ENCODE results near the gene RIPOR2.

RIPOR2 gene

GRCh38 chr6:24874776-24875533, 60.8 kb downstream of the RIPOR2 start:
- no peak for DNase-seq

GRCh38 chr6:24874128-24874527, 61.6 kb downstream of the RIPOR2 start:
- DNase-seq: no peak

GRCh38 chr6:24872779-24873178, 63.0 kb downstream of the RIPOR2 start:
- no peak for DNase-seq

GRCh38 chr6:24868765-24869164, 67.0 kb downstream of the RIPOR2 start:
- no peak for DNase-seq

GRCh38 chr6:24867104-24867703, 68.6 kb downstream of the RIPOR2 start:
- no peak for DNase-seq

GRCh38 chr6:24865161-24865560, 70.6 kb downstream of the RIPOR2 start:
- no peak for DNase-seq

- DNase-seq: no peak
Observed at GRCh38 chr6:24864343-24864742, 71.4 kb downstream of the RIPOR2 start.

GRCh38 chr6:24861934-24862333, 73.8 kb downstream of the RIPOR2 start:
- DNase-seq: no peak

- no peak for DNase-seq
Observed at GRCh38 chr6:24859608-24860200, 76.1 kb downstream of the RIPOR2 start.

- DNase-seq: no peak
Observed at GRCh38 chr6:24859132-24859531, 76.6 kb downstream of the RIPOR2 start.

- peak; percentile 68 for DNase-seq
Observed at GRCh38 chr6:24858177-24858653, 77.5 kb downstream of the RIPOR2 start.

- DNase-seq: no peak
Observed at GRCh38 chr6:24856901-24857670, 78.7 kb downstream of the RIPOR2 start.

- no peak for DNase-seq
Observed at GRCh38 chr6:24856246-24856599, 79.5 kb downstream of the RIPOR2 start.

- DNase-seq: peak; percentile 75
Observed at GRCh38 chr6:24855395-24856245, 80.1 kb downstream of the RIPOR2 start.

GRCh38 chr6:24854077-24854666, 81.6 kb downstream of the RIPOR2 start:
- no peak for DNase-seq

GRCh38 chr6:24851086-24851485, 84.7 kb downstream of the RIPOR2 start:
- no peak for DNase-seq

- DNase-seq: no peak
Observed at GRCh38 chr6:24849713-24850112, 86.0 kb downstream of the RIPOR2 start.

GRCh38 chr6:24848461-24848860, 87.3 kb downstream of the RIPOR2 start:
- no peak for DNase-seq

- no peak for DNase-seq
Observed at GRCh38 chr6:24847402-24847801, 88.4 kb downstream of the RIPOR2 start.

GRCh38 chr6:24845578-24845977, 90.2 kb downstream of the RIPOR2 start:
- DNase-seq: no peak

- DNase-seq: no peak
Observed at GRCh38 chr6:24844903-24845302, 90.9 kb downstream of the RIPOR2 start.

GRCh38 chr6:24844061-24844460, 91.7 kb downstream of the RIPOR2 start:
- no peak for DNase-seq

Data from hematopoietic multipotent progenitor cell treated with erythropoietin and hydrocortisone succinate and interleukin-3 and kit ligand, for 8 days (in vitro differentiated cells).